Effector memory CD4-positive, alpha-beta T cell (primary cell): ENCODE results near the gene EFTUD2.
"Not testable (repeated sequence)": the region's sequence is repeated elsewhere in the genome, so short reads cannot be mapped to it uniquely, and the experiment has no call there.

Source experiments
- DNase-seq, 3 donors: peaks; one replicate each; pipeline ENCODE4 v3.0.0-alpha.2; 2020
- H3K27ac ChIP-seq: 2 replicates; pipeline ENCODE4 v1.7.0; 2013; ENCODE audit warnings: mild to moderate bottlenecking, low read length, moderate library complexity; ENCODE audit not compliant: insufficient read depth, poor library complexity, severe bottlenecking
- H3K27me3 ChIP-seq: replicated peaks from 2 replicates; pipeline ENCODE4 v1.7.0; 2013; ENCODE audit warnings: mild to moderate bottlenecking, low read length; ENCODE audit not compliant: insufficient read depth, control insufficient read depth, poor library complexity, severe bottlenecking
- H3K36me3 ChIP-seq: 2 replicates; pipeline ENCODE4 v1.7.0; 2013; ENCODE audit warnings: mild to moderate bottlenecking, low read length, moderate library complexity; ENCODE audit not compliant: control insufficient read depth, insufficient read depth
- H3K4me1 ChIP-seq: 2 replicates; pipeline ENCODE4 v1.7.0; 2013; ENCODE audit warnings: low read length, mild to moderate bottlenecking; ENCODE audit not compliant: control insufficient read depth, insufficient read depth, poor library complexity, severe bottlenecking
- H3K4me3 ChIP-seq: 2 replicates; pipeline ENCODE4 v1.7.0; 2013; ENCODE audit warnings: low read length, low read depth, mild to moderate bottlenecking; ENCODE audit not compliant: insufficient read depth, poor library complexity, severe bottlenecking
- H3K9me3 ChIP-seq: 2 replicates; pipeline ENCODE4 v1.7.0; 2013; ENCODE audit warnings: mild to moderate bottlenecking, low read length, moderate library complexity; ENCODE audit not compliant: control insufficient read depth
- total RNA-seq, 3 donors: gene quantifications; one replicate each; lab custom pipeline; 2026; lab: John Stamatoyannopoulos, UW

Gene EFTUD2
- 75.2 to 86.7 (median 77.9) reads per million in 3 donors for total RNA-seq

DNA sequence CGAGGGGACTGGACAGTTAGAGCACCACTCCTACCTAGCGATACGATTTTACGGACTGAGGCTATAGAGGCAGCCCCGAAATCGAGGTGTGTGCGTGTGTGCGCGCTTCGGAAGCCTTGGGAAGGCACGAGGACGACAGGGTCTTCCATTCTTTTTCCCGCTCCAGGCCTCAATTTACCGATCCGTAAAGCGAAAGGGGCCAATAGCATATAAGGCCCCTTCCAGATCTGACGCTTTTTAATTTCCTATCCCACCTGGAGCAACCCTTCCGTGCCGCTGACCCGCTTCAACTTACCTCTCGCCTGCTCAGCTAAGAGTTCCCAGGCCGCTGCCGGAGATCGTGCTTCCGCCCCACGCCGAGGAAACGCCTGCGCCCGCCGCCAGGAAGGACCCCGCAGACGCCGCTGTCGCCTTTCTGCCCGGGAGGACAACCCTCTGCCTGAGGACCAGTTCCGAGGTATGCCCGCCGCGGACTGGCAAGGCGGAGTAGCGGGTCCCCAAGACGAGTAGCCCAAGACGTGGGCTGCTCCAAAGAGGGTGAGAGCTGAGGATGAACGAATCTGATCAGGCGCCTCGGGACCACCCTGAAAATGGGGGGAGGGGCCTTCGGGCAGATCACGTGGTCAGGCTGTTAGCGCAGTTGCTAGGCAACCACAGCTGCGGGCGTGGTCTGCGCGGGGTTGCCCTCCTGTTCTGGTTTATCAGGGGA is at the start of gene EFTUD2:
Gene EFTUD2, minus strand, starts transcription at position 372 of the 709 bp plus-strand sequence. CDS start 4,924 bp downstream, outside the sequence.
- H3K9me3 ChIP-seq = no peaks in the 10 kb centered on the region
- peak; percentile 86 to 92 (median 91) for DNase-seq
- peaks cover 18% of the 10 kb centered on the region for H3K4me1 ChIP-seq

DNA sequence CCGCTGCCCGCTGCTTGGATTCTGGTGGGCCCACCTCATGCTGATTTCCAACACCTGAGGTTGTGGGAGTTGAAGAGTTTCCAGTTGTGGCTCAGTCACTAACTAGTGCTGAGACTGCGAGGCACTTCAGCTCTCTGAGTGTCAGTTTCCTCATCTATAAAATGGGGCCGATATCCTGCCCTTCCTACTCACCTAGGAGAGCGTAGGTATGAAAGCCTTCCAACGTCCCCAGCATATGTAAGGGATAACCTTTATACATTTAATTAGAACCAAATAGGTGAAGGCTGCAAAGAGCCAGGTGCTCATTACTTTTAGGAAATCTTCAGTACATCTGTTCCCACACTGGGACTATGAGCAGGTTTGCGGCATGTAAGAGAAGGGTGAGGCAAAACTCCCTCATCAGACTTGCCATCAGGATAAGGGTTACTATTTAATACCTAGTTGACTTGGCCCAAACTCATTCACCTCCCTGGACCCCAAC is 49.1 kb upstream of the EFTUD2 start:
- Histone ChIP-seq H3K27ac (no peak overlapping the region), H3K4me3 (peak overlapping the region; percentile 78), H3K27me3 (no peaks in the 10 kb centered on the region), H3K4me1 (peaks cover 8% of the 10 kb centered on the region), H3K36me3 (no peaks in the 10 kb centered on the region), H3K9me3 (no peaks in the 10 kb centered on the region)
- DNase-seq = no peak

More for the DNA sequence above, at the start of gene EFTUD2:
- Histone ChIP-seq H3K36me3 (peaks cover 4% of the 10 kb centered on the region), H3K4me3 (peak within 1 kb of the TSS; percentile 79), H3K27me3 (no peaks in the 10 kb centered on the region), H3K27ac (peak within 1 kb of the TSS; percentile 99)

DNA sequence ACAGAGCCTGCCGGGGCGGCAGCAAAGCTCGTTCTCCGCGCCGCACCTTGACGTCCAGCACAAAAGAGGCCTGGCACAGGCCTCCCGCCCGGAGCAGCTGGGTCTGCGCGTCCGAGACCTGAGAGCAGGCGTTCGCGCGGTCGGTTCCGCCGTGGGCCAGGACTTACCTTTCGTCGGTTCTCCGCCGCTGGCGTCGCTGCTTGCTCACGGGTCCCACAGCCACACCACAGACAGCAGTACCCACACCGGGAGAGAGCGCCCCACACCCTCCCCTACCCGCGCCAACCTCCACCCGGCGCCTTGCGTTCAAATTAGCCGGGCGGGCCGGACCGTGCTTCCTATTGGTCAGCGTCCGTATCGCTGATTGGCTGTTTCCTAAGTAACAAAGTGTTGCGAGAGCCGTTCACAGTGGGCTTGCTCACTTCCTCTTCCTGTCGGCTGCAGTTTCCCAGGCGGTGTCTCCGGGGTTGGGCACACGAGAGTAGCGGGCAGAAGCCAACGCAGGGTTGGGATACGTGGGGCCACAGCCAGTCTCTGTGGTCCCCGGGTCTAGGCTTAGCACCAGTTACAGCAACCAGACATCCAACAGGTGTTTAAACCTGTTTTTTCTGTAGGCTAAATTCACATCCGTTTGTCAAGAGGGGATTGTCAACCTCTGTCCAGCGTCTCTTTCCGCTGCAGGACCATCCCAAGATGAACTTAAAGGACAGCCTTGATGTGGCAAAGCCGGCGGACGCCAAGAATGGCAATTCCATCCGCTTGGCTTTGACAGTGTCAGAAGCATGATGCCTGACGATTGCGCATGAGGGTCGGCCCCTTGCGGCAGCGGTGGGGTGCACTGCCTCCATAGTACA is 48.4 kb upstream of the EFTUD2 start, which contains the start of gene KIF18B:
Gene KIF18B, minus strand, starts transcription at position 313 of the 854 bp plus-strand sequence. CDS start 11,429 bp downstream, outside the sequence.
- no peaks in the 10 kb centered on the region for H3K27me3 ChIP-seq
- DNase-seq = peak; percentile 75 to 82 (median 79)
- no peaks in the 10 kb centered on the region for H3K36me3 ChIP-seq
- peaks cover 8% of the 10 kb centered on the region for H3K4me1 ChIP-seq
- H3K9me3 ChIP-seq = no peaks in the 10 kb centered on the region
- H3K27ac ChIP-seq = peak within 1 kb of the TSS; percentile 54
- peak within 1 kb of the TSS; percentile 78 for H3K4me3 ChIP-seq

DNA sequence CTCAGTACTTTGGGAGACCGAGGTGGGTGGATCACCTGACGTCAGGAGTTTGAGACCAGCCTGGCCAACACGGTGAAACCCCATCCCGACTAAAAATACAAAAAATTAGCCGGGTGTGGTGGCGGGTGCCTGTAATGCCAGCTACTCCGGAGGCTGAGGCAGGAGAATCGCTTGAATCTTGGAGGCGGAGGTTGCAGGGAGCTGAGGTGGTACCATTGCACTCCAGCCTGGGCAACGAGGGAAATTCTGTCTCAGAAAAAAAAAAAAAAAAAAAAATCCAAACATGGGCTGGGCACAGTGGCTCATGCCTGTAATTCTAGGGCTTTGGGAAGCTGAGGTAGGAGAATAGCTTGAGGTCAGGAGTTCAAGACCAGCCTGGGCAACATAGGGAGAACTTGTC is 46.4 kb upstream of the EFTUD2 start:
- not testable (repeated sequence) for H3K36me3 ChIP-seq, H3K4me3 ChIP-seq, H3K27ac ChIP-seq, H3K27me3 ChIP-seq, H3K4me1 ChIP-seq, H3K9me3 ChIP-seq, DNase-seq

DNA sequence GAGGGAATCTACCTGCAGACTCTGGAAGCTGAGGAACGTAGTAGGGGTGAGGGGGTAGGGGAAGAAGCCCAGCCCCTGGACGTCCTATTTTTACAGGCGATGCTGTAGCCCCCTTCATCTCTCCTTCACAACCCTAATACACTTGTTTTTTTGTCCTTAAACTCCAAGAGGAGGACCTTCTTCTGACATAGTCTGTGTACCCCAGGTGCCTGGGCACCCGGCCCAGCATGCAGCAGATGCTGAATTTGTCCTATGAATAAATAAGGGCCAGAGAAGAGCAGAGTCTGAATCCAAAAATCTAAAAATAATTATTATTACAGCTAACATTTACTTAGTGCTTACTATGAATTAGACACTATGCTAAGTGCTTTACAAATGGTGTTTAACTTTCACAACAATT is 43.2 kb upstream of the EFTUD2 start:
- no peaks in the 10 kb centered on the region for H3K36me3 ChIP-seq
- no peak overlapping the region for H3K4me3 ChIP-seq
- H3K9me3 ChIP-seq = no peaks in the 10 kb centered on the region
- no peak for DNase-seq
- no peaks in the 10 kb centered on the region for H3K27me3 ChIP-seq
- peaks cover 8% of the 10 kb centered on the region for H3K4me1 ChIP-seq
- no peak overlapping the region for H3K27ac ChIP-seq

DNA sequence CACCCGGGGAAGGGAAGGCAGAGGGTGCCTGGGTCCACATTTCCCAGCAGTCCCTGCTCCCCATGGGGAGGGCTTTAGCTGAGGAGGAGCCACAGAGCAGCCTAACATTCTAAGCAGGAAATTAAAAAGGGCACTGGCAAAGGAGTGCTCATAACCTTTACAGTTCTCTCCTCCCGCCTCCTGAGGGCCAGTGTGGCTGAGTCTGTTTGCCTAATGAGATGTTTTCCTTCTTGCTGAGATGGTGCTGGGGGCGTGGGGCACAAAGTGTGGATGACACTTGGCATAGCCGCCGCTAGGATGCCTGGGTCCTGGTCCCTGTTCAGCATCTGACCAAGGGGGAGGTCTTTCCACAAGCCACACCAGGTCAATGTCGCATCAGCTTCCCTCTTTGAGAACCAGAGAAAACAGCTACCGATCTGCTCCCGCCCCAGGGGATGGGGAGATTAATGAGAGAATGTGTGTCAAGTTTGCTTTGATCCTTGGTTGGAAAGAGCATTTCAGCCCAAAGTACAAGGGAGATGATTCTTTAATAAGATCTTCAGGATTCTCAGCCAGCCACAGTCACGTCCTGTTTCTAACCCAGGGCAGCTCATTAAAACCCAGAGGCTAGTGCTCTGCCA is 42.6 kb upstream of the EFTUD2 start:
- no peak for DNase-seq
- Histone ChIP-seq H3K27ac (no peak overlapping the region), H3K27me3 (no peaks in the 10 kb centered on the region), H3K9me3 (no peaks in the 10 kb centered on the region), H3K4me1 (peaks cover 1% of the 10 kb centered on the region), H3K36me3 (no peaks in the 10 kb centered on the region), H3K4me3 (no peak overlapping the region)

DNA sequence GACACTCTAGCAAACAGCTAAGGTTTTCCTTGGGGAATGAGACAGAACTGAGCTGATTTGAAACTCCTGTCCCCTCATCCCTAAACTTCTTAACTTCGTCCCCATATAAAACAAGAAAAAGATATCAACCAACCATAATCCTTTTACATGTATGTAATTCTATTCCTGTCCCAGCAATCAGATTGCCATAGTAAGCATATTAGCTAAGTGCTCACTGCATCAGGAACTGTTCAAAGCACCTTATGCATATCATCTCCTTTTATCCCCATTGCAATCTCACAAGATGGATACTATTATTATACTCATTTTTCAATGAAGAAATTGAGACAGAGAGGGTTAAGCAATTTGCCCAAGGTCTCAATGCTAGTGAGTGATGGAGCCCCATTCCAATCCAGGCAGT is 41.5 kb upstream of the EFTUD2 start:
- H3K4me3 ChIP-seq = no peak overlapping the region
- H3K4me1 ChIP-seq = no peaks in the 10 kb centered on the region
- H3K27me3 ChIP-seq = no peaks in the 10 kb centered on the region
- H3K27ac ChIP-seq = no peak overlapping the region
- no peaks in the 10 kb centered on the region for H3K36me3 ChIP-seq
- no peaks in the 10 kb centered on the region for H3K9me3 ChIP-seq
- DNase-seq = no peak

DNA sequence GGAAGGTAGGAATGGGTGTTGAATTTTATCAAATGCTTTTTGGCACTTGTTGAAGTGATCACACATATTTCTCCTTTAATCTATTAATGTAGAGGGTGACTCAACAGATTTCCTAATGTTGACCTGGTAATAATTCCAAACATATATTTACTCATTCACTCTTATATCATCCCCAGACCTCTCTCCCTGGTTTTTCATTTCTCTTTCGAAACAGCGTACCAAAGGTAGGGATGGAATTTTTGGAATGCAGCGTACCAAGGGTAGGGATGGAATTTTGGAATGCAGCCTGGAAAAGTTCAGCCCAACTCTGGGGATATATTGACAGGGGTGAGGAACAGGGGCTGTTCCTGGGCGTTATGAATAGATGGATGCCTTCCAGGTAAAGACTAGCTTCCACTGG is 41.1 kb upstream of the EFTUD2 start:
- no peak for DNase-seq

DNA sequence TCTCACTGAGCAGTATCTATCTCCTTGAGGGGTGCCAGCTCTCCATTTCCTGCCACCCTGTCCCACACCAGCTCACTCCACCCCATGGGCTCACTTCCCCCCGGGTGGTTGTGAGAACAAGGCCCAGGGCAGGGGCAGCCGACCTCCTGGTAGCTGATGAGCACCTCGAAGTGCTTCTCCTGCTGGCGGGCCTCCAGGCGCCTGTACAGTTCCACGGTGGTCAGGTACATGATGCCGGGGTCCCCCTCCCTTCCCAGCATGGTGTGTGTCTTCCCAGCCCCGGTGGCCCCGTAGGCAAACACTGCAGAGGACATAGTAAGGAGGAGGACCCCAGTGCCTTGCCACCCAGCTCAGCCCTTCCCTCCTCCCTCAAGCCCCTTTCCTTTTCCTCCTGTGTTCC is 35.9 kb upstream of the EFTUD2 start:
- Histone ChIP-seq H3K27me3 (no peaks in the 10 kb centered on the region), H3K27ac (no peak overlapping the region), H3K4me1 (no peaks in the 10 kb centered on the region), H3K36me3 (no peaks in the 10 kb centered on the region), H3K9me3 (no peaks in the 10 kb centered on the region), H3K4me3 (no peak overlapping the region)
- DNase-seq = no peak

More for the DNA sequence above, 41.1 kb upstream of the EFTUD2 start:
- H3K4me1 ChIP-seq = no peaks in the 10 kb centered on the region
- H3K4me3 ChIP-seq = no peak overlapping the region
- no peak overlapping the region for H3K27ac ChIP-seq
- H3K36me3 ChIP-seq = no peaks in the 10 kb centered on the region
- no peaks in the 10 kb centered on the region for H3K27me3 ChIP-seq
- no peaks in the 10 kb centered on the region for H3K9me3 ChIP-seq
